Measurements from ENCODE around the gene IFT43. TPM values are rescaled to one million over a fixed set of nuclear protein-coding genes. Genes with fewer than 3 reads are reported as not detected.

Gene IFT43
- 56.7 TPM for total RNA-seq

GRCh38 chr14:75985618-75986438 lies at the start of gene IFT43:
Gene IFT43, plus strand, starts transcription at chr14:75985763. Its CDS starts 24 bp downstream, at chr14:75985787.

GRCh38 chr14:75981426-75982265 lies 3.9 kb upstream of the IFT43 start, which contains the start of gene TGFB3:
Gene TGFB3, minus strand, starts transcription at chr14:75981995. Its CDS starts 1,102 bp downstream, at chr14:75980893.

Other genes with a start within 250 kb of the IFT43 start
- gene TGFB3, start 3.8 kb upstream of the IFT43 start, total RNA-seq, result 16.5 TPM
- gene GPATCH2L, start 166.2 kb downstream of the IFT43 start, total RNA-seq, result 73.9 TPM